GM21786 (cell line): ENCODE data around the gene SLC17A5.
"Not testable (repeated sequence)": the region's sequence is repeated elsewhere in the genome, so short reads cannot be mapped to it uniquely, and the experiment has no call there.

Source experiments
- ATAC-seq: cut with Tn5 transposase; IDR thresholded peaks from one replicate; pipeline ENCODE4 v1.9.1; 2021; ENCODE audit not compliant: unreplicated experiment

The SLC17A5 gene

GRCh38 chr6:73653571-73654424, at the start of gene SLC17A5:
SLC17A5 (minus strand) TSS chr6:73653992; CDS start chr6:73653886, 106 bp downstream.
- peak; percentile 86 for ATAC-seq

DNA sequence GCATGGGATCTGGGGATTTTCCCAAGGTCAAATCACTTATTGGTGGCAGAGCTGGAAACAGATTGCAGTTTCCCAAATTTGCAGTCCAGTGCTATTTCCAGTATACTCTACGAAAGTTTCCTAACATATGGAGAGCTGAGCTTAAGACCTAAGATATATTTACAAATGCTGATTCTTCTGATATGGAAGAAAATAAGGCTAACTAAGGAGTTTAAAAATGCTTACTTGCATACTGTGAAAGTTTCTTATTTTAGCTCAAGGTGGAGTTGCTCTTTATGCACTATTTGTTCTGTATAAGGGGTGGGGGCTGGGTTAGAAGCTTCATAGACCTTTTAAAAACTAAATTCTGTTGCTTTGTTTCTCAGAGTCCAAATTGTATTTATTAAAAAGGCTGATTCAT, 49.7 kb upstream of the SLC17A5 start:
- no peak for ATAC-seq

- ATAC-seq: no peak
These were observed 48.7 kb upstream of the SLC17A5 start for GRCh38 chr6:73702444-73702843.

DNA sequence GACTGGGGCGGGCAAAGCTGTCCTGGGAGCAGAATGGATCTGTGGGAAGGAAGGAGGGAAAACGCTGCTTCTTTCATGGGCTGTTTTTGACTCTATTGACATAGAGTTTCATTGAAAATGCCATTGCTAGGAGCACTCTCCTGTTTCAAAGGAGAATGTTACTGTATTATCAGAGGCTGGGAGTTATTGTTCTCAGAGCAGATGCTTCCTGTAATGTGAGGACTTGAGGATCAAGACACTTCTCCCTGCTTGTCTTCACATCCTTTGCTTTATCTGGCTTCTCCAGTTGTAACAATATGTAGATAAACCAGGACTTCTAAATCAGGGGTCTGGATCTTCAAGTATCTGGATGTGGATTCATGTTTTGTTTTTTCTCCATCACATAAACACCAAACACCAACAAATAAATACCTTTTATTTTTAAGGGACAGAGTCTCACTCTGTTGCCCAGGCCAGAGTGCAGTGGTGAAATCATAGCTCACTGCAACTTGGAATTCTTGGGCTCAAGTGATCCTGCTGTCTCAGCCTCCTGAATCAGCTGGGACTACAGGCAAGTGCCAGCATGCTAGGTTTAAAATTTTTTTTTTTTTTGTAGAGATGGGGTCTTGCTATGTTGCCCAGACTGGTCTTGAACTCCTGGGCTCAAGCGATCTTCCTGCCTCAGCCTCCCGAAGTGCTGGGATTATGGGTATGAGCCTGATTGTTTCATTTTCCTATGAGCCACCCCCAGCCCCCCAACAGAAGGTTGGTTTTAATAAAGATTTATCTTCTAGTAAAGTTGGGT, 46.1 kb upstream of the SLC17A5 start:
- no peak for ATAC-seq

DNA sequence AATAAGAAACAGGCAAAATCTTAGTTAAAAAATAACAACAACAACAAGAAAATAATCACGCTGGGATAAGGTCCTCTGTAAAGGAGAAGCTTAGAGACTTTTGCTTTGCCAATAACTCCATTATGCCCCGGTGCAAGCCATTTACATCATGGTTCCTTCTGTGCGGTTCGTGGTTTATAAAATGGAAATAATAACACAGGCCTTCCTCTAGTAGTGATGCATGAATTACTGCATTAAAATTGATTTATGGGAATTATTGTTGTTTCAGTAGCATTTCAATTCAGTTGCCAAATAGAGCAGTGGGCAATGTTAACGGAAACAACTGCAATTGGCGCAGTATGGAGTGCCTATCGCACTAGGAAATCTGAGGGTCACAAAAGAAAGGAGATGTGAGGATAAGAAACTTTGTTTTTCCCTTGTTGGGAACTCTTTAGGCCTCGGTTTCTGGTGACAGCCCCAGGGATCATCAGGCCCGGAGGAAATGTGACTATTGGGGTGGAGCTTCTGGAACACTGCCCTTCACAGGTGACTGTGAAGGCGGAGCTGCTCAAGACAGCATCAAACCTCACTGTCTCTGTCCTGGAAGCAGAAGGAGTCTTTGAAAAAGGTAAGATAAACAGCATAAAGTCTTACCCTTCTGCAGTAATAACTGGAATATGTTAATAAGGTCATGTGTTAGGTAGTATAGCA, 43.3 kb upstream of the SLC17A5 start:
- ATAC-seq: peak; percentile 31

GRCh38 chr6:73695619-73696421, 42.0 kb upstream of the SLC17A5 start, which contains the start of gene CD109:
CD109 (plus strand) TSS chr6:73696203; CDS start chr6:73696216, 13 bp downstream.
- peak; percentile 53 for ATAC-seq

- ATAC-seq: no peak
These were observed 41.1 kb upstream of the SLC17A5 start for GRCh38 chr6:73694711-73695411.

GRCh38 chr6:73691512-73691911, 37.7 kb upstream of the SLC17A5 start:
- no peak for ATAC-seq

DNA sequence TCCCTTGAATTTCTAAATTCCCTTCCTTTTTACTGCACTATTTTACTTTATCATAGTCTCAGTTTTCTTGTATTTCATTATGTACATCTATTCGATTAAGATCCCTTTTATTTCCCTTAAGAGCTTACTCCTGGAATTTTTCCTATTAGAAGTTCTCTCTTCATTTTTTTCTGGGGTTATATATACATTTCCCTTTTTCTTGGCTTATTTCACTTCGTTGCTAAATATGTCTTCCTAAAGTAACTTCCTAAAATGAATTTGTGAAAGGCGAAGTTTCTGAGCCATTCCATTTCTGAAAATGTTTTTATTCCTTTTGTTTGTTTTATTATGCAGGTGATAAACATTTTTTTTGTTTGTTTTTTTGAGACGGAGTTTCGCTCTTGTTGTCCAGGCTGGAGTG, 36.3 kb upstream of the SLC17A5 start:
- no peak for ATAC-seq

DNA sequence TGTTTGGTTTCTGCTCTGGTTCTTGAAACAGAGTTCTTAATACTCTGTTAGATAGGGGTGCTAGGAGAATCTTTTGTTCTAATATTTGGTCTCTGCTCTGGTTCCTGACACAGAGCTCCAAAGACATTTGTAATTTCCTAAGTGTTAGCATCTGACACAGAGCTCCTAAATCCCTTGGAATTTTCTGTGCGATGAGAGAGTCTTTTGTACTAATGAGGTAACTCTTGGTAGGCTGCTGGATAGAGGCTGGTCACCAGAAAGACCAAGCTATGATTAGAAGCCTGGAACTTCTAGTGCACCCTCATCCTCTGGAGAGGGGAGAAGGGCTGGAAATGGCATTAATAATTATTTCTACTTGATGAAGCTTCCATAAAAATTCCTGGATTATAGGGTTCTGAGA, 34.6 kb upstream of the SLC17A5 start:
- no peak for ATAC-seq

DNA sequence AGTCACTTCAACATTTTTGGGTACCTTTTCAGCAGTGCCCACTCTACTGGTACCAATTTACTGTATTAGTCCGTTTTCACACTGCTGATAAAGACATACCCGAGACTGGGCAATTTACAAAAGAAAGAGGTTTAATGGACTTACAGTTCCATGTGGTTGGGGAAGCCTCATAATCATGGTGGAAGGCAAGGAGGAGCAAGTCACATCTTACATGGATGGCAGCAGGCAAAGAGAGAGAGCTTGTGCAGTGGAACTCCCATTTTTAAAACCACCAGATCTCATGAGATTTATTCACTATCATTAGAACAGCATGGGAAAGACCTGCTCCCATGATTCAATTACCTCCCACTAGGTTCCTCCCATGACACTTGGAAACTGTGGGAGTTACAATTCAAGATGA, 29.8 kb upstream of the SLC17A5 start:
- ATAC-seq: not testable (repeated sequence)

DNA sequence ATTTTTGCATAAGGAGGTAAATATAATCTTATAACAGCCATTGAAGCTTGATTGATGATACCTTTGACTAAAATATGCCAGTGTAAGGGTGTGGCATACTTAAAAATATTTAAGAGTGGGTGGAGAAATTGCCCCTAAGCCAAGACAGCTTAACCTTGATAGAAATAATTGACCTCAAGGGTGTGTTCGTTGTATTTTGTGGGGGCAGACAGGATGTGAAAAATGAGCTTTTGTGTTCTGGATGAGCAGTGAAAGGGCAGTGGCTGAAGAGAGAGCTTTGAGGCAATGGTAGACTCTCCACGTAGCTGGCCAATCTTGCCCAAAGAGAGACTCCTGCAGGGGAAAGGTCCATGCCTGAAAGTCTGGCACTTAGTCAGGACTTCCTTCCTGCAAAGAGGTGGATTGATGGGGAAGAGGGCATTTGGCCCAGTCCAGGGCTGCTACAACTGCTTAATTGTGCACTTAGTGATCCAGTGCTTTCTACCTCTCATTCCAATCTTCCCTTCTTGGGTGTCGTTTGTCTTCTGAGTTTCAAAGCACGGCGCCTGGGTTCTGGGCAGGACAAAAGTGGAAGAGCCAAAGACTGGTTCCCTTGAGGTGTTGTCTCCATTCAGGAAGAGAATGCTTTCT, 26.6 kb upstream of the SLC17A5 start:
- ATAC-seq: no peak

DNA sequence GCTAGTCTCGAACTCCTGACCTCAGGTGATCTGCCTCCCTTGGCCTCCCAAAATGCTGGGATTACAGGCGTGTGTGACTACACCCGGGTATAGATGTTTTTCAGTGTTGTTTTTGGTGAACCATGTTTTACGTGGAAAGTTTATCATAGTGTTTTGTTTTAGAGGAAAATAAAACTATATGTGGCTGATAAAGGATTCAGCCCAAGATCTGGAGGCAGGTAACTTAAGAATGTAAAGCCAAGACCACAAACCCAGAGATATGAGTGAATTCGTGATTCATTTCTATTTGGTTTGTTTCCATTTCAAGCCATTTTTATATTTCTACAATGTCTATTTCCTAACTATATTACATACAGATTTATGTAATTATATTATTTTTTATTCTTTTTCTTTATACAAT, 26.1 kb upstream of the SLC17A5 start:
- not testable (repeated sequence) for ATAC-seq

DNA sequence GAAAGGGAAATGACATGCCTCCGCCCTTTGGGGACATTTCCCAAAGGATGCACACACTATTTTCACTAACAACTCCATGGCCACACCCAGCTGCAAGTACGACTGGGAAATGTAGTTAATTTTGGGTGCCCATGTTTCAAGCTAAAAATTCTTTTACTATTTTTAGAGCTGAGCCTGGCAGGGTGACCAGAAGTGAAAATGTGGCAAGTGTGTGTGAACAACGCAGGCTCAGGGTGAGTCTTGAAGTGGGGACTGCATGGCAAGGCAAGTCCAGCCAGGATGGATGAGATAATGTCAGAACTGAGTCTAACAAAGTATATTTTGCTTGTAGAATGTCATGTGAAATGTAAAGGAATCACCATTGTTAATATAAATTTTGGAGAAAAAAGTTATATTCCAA, 25.2 kb upstream of the SLC17A5 start:
- peak; percentile 43 for ATAC-seq

- ATAC-seq: peak; percentile 88
These were observed 21.8 kb upstream of the SLC17A5 start for GRCh38 chr6:73675466-73676098.

DNA sequence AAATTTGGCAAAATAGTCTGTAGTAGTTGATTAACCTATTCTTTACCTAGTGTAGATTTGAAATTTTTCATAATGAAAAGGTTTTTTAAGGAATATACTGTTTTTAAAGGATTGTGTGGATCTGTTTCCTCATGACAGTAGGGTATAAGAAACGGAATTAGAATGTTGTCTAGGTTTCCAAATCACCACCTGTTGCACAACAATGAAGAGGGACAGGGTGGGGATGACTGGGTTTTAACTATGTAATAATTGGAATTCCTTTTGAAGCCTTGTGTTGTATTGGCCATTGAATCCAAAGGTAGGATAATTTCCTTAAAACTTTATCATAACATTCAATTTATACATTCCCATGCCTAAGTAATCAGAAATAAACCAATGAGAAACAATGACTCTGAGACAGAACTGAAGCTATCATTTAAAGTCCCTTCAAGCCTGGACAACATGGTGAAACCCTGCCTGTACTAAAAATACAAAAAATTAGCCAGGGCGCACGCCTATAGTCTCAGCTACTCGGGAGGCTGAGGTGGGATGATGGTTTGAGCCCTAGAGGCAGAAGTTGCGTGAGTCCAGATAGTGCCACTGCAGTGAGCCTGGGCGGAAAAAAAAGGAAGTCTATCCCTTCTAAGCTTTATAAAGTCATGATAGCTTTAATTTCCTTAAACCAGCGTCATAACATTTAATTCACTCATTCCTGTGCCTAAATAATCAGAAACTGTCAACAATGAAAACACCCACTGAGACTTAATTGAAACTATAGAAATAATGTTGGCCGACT, 18.3 kb upstream of the SLC17A5 start:
- ATAC-seq: no peak

- no peak for ATAC-seq
These were observed 15.2 kb upstream of the SLC17A5 start for GRCh38 chr6:73669005-73669404.

GRCh38 chr6:73667798-73668197, 14.0 kb upstream of the SLC17A5 start:
- ATAC-seq: no peak
